ENCODE data around the gene AKAP6. TPM values are rescaled to one million over a fixed set of nuclear protein-coding genes. Genes with fewer than 3 reads are reported as not detected.

AKAP6 gene
- total RNA-seq, 2 donors from 2014 or later, result 3.6 to 9.9 TPM

DNA sequence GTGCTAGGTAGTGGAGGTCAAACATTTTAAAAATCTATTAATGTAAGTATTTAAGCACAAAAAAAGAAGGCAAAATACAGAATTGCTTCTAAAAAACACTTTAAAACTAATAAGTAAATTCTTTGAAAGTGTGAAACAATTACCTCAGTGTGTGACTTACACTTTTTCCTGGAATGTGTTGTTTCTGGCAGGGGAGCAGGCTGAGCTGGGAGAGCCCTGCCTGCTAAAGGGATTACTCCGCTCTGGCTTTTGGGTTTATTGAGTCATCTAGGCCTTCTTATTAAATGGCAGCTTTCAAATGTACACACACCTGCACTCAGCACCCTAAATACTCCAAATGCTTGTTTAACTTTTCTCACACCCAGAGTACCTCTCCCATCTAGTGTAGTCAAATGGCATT, 279.8 kb downstream of the AKAP6 start:
- TF ChIP-seq POLR2AphosphoS5 (IDR thresholded peaks at IDR 0.05), result no peak
- TF ChIP-seq POLR2A (IDR thresholded peaks at IDR 0.05), result no peak
- TF ChIP-seq, protein P1, sequence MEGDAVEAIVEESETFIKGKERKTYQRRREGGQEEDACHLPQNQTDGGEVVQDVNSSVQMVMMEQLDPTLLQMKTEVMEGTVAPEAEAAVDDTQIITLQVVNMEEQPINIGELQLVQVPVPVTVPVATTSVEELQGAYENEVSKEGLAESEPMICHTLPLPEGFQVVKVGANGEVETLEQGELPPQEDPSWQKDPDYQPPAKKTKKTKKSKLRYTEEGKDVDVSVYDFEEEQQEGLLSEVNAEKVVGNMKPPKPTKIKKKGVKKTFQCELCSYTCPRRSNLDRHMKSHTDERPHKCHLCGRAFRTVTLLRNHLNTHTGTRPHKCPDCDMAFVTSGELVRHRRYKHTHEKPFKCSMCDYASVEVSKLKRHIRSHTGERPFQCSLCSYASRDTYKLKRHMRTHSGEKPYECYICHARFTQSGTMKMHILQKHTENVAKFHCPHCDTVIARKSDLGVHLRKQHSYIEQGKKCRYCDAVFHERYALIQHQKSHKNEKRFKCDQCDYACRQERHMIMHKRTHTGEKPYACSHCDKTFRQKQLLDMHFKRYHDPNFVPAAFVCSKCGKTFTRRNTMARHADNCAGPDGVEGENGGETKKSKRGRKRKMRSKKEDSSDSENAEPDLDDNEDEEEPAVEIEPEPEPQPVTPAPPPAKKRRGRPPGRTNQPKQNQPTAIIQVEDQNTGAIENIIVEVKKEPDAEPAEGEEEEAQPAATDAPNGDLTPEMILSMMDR (IDR thresholded peaks at IDR 0.05), result no peak
- WGBS, result 70% methylated on average over 1 of the region's 1 CpG
- no peaks in the 10 kb centered on the region for H3K27me3 ChIP-seq (replicated peaks; ENCODE audit: insufficient read depth)
- no peak overlapping the region for H3K4me3 ChIP-seq
- H3K4me1 ChIP-seq (replicated peaks), result no peaks in the 10 kb centered on the region
- no peaks in the 10 kb centered on the region for H3K36me3 ChIP-seq
- no peaks in the 10 kb centered on the region for H3K9me3 ChIP-seq
- DNase-seq (ENCODE audit: low spot score), result no peak
- intact Hi-C loops (cut with DNase I), result no loop called here
- no peak overlapping the region for H3K27ac ChIP-seq

DNA sequence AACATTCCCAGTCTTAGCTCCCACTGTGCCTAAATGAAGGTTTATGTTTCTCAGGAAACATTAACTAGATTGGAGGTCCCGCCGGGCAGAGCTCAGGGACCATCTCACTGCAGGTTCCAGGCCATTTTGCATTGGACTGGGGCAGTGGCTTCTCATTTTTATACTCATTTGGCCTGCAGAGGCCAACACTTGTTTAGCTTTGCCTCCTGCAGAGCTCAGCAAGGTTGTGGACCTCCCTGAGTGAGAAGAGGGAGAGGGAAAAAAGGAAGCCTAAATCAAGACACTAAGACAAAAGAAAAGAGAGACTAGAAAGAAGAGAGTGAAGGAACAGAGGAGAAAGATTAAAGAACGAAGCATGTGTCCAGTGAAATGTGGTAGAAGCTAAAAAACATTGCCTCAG, 280.3 kb downstream of the AKAP6 start:
- TF ChIP-seq POLR2A (IDR thresholded peaks at IDR 0.05), result no peak
- no peak for TF ChIP-seq POLR2AphosphoS5 (IDR thresholded peaks at IDR 0.05)
- TF ChIP-seq, protein P1 (IDR thresholded peaks at IDR 0.05), result no peak
- Histone ChIP-seq H3K4me3 (no peak overlapping the region), H3K27ac (no peak overlapping the region), H3K27me3 (replicated peaks; ENCODE audit: insufficient read depth) (no peaks in the 10 kb centered on the region), H3K9me3 (no peaks in the 10 kb centered on the region), H3K36me3 (no peaks in the 10 kb centered on the region), H3K4me1 (replicated peaks) (no peaks in the 10 kb centered on the region)
- WGBS, result 93% methylated on average over 3 of the region's 3 CpGs
- no peak for DNase-seq (ENCODE audit: low spot score)
- intact Hi-C loops (cut with DNase I), result no loop called here

DNA sequence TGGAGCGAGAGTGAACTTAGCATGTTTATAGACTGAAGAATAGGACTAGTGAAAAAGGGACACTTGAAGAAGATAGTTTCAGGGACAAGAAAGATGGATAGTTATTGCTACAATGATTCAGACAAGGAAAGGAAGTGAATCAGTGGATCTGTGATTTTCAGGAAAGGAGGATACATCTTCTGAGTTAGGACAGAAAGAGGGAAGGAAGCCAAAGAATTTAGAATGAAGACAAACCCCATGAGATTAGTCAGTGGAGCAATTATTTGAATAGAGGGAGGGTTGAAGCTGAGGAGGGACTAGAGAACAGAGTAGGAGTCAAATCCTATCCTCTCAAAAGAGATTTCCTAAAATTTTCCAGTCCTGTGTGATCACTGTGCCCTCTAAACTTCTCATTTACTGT, 282.7 kb downstream of the AKAP6 start:
- WGBS, result 86% methylated on average over 1 of the region's 1 CpG
- Histone ChIP-seq H3K4me3 (no peak overlapping the region), H3K9me3 (no peaks in the 10 kb centered on the region), H3K4me1 (replicated peaks) (no peaks in the 10 kb centered on the region), H3K27me3 (replicated peaks; ENCODE audit: insufficient read depth) (no peaks in the 10 kb centered on the region), H3K27ac (no peak overlapping the region), H3K36me3 (no peaks in the 10 kb centered on the region)
- intact Hi-C loops (cut with DNase I), result no loop called here
- TF ChIP-seq, protein P1 (IDR thresholded peaks at IDR 0.05), result no peak
- no peak for TF ChIP-seq POLR2AphosphoS5 (IDR thresholded peaks at IDR 0.05)
- TF ChIP-seq POLR2A (IDR thresholded peaks at IDR 0.05), result no peak
- DNase-seq (ENCODE audit: low spot score), result no peak

DNA sequence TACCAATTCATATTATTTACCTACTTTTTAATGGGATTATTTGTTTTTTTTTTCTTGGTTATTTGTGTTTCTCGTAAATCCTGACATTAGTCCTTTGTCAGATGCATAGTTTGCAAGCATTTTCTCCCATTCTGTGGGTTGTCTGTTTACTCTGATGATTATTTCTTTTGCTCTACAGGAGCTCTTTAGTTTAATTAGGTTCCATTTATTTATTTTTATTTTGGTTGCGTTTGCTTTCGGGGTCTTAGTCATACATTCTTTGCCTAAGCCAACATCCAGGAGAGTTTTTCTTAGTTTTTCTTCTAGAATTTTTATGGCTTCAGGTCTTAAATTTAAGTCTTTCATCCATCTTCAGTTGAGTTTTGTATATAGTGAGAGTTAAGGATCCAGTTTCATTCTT, 289.9 kb downstream of the AKAP6 start:
- H3K36me3 ChIP-seq, result no peaks in the 10 kb centered on the region
- no peak for TF ChIP-seq POLR2AphosphoS5 (IDR thresholded peaks at IDR 0.05)
- TF ChIP-seq, protein P1 (IDR thresholded peaks at IDR 0.05), result no peak
- TF ChIP-seq POLR2A (IDR thresholded peaks at IDR 0.05), result no peak
- no peak overlapping the region for H3K27ac ChIP-seq
- intact Hi-C loops (cut with DNase I), result no loop called here
- no peaks in the 10 kb centered on the region for H3K27me3 ChIP-seq (replicated peaks; ENCODE audit: insufficient read depth)
- no peak overlapping the region for H3K4me3 ChIP-seq
- no peak for DNase-seq (ENCODE audit: low spot score)
- WGBS, result 56% methylated on average over 3 of the region's 3 CpGs
- H3K4me1 ChIP-seq (replicated peaks), result no peaks in the 10 kb centered on the region
- no peaks in the 10 kb centered on the region for H3K9me3 ChIP-seq

DNA sequence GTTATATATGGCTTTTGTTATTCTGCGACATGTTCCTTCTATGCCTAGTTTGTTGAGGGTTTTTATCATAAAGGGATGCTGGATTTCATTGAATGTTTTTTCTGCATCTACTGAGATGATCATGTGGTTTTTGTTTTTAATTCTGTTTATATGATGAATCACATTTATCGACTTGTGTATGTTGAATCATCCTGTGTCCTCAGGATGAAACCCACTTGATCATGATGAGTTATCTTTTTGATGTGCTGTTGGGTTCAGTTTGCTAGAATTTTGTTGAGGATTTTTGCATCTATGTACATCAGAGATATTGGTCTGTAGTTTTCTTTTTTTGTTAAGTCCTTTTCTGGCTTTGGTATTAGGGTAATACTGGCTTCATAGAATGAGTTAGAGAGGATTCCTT, 291.2 kb downstream of the AKAP6 start:
- no peaks in the 10 kb centered on the region for H3K4me1 ChIP-seq (replicated peaks)
- no peaks in the 10 kb centered on the region for H3K27me3 ChIP-seq (replicated peaks; ENCODE audit: insufficient read depth)
- no peaks in the 10 kb centered on the region for H3K9me3 ChIP-seq
- no peak overlapping the region for H3K4me3 ChIP-seq
- 93% methylated on average over 2 of the region's 2 CpGs for WGBS
- no peak for DNase-seq (ENCODE audit: low spot score)
- no peaks in the 10 kb centered on the region for H3K36me3 ChIP-seq
- TF ChIP-seq POLR2AphosphoS5 (IDR thresholded peaks at IDR 0.05) (no peak), POLR2A (IDR thresholded peaks at IDR 0.05) (no peak)
- TF ChIP-seq, protein P1 (IDR thresholded peaks at IDR 0.05), result no peak
- intact Hi-C loops (cut with DNase I), result no loop called here
- H3K27ac ChIP-seq, result no peak overlapping the region
